IMR-90 (cell line): Measurements from ENCODE around the gene RALGAPB. TPM values are rescaled to one million over a fixed set of nuclear protein-coding genes. Genes with fewer than 3 reads are reported as not detected.

ENCODE experiments used
- ATAC-seq: fragments of 200-7000 bp; cut with Tn5 transposase; 2 replicates; pipeline ENCODE4 v1.9.1; 2020; ENCODE audit warnings: low read depth, mild to moderate bottlenecking, moderate library complexity
- BruUV-seq: library from RNA; stranded (reverse); fragments of 400-500 nt; replicated peaks from 2 replicates; lab custom pipeline; 2021; lab: Mats Ljungman, UMichigan
- CTCF ChIA-PET: fragments of 300-600 bp; formaldehyde crosslinking; extraction: SDS; loops from one replicate; lab custom pipeline; 2021; ENCODE audit warnings: antibody characterized with exemption; lab: Yijun Ruan, JAX
- POLR2A ChIA-PET: fragments of 300-600 bp; sonication (Branson Sonifier 250); formaldehyde crosslinking; loops from one replicate; lab custom pipeline; 2022; ENCODE audit warnings: antibody characterized with exemption; ENCODE audit not compliant: unreplicated experiment; lab: Charles Lee
- DNase-seq: peaks from one replicate; pipeline ENCODE4 v3.0.0; 2013
- H2AFZ ChIP-seq: replicated peaks from 2 replicates; pipeline ENCODE3; 2013; ENCODE audit warnings: low read length, mild to moderate bottlenecking; ENCODE audit not compliant: poor library complexity
- H2AK5ac ChIP-seq: 2 replicates; pipeline ENCODE4 v1.6.1; 2013; ENCODE audit warnings: low read depth, low read length, inconsistent platforms
- H2AK9ac ChIP-seq: replicated peaks from 2 replicates; pipeline ENCODE3; 2013; ENCODE audit warnings: mild to moderate bottlenecking, low read depth, low read length, moderate library complexity; ENCODE audit not compliant: poor library complexity
- H2BK120ac ChIP-seq: 2 replicates; pipeline ENCODE4 v1.6.1; 2013; ENCODE audit warnings: low read depth, low read length, inconsistent platforms
- H2BK15ac ChIP-seq: 3 replicates; pipeline ENCODE4 v1.6.1; 2013; ENCODE audit warnings: low read depth, low read length, inconsistent platforms
- H2BK20ac ChIP-seq: 2 replicates; pipeline ENCODE4 v1.6.1; 2013; ENCODE audit warnings: low read depth, mild to moderate bottlenecking, inconsistent platforms, low read length, moderate library complexity
- H2BK5ac ChIP-seq: 2 replicates; pipeline ENCODE4 v1.6.1; 2013; ENCODE audit warnings: mild to moderate bottlenecking, low read depth, low read length, inconsistent platforms; ENCODE audit not compliant: poor library complexity, severe bottlenecking
- H3K14ac ChIP-seq: replicated peaks from 2 replicates; pipeline ENCODE4 v1.6.1; 2013; ENCODE audit warnings: low read depth, low read length, inconsistent platforms
- H3K18ac ChIP-seq: 2 replicates; pipeline ENCODE4 v1.6.1; 2013; ENCODE audit warnings: low read depth, low read length, control low read depth
- H3K23ac ChIP-seq: 2 replicates; pipeline ENCODE4 v1.6.1; 2013; ENCODE audit warnings: low read depth, low read length, inconsistent platforms
- H3K27ac ChIP-seq: 2 replicates; pipeline ENCODE4 v1.5.1; 2013; ENCODE audit warnings: mild to moderate bottlenecking, control low read depth, low read length; ENCODE audit not compliant: insufficient read depth
- H3K27me3 ChIP-seq: 2 replicates; pipeline ENCODE4 v1.6.1; 2013; ENCODE audit warnings: low read length; ENCODE audit not compliant: control insufficient read depth, insufficient read depth
- H3K36me3 ChIP-seq: 2 replicates; pipeline ENCODE4 v1.6.1; 2013; ENCODE audit warnings: low read length, mixed read lengths; ENCODE audit not compliant: control insufficient read depth, insufficient read depth
- H3K4ac ChIP-seq: 2 replicates; pipeline ENCODE4 v1.6.1; 2013; ENCODE audit warnings: low read depth, low read length, inconsistent platforms
- H3K4me1 ChIP-seq: 2 replicates; pipeline ENCODE4 v1.6.1; 2013; ENCODE audit warnings: low read length, mixed read lengths; ENCODE audit not compliant: control insufficient read depth, insufficient read depth
- H3K4me2 ChIP-seq: 2 replicates; pipeline ENCODE4 v1.6.1; 2013; ENCODE audit warnings: low read depth, mild to moderate bottlenecking, control low read depth, low read length, moderate library complexity
- H3K4me3 ChIP-seq: 2 replicates; pipeline ENCODE4 v1.5.1; 2013; ENCODE audit warnings: low read depth, mild to moderate bottlenecking, control low read depth, low read length, moderate library complexity; ENCODE audit not compliant: insufficient read depth
- H3K56ac ChIP-seq: 2 replicates; pipeline ENCODE4 v1.6.1; 2013; ENCODE audit warnings: low read length, inconsistent platforms; ENCODE audit not compliant: insufficient read depth; ENCODE audit errors: extremely low read depth
- H3K79me1 ChIP-seq, 2 experiments: 2 replicates each; pipeline ENCODE4 v1.6.1; 2013; ENCODE audit warnings: low read length in 2 of 2, inconsistent platforms in 1 of 2, low read depth in 1 of 2
- H3K9ac ChIP-seq: 2 replicates; pipeline ENCODE4 v1.6.1; 2013; ENCODE audit warnings: low read depth, low read length, control low read depth
- H3K9me1 ChIP-seq: 2 replicates; pipeline ENCODE4 v1.6.1; 2013; ENCODE audit warnings: low read length, inconsistent platforms; ENCODE audit not compliant: insufficient read depth
- H3K9me3 ChIP-seq: 2 replicates; pipeline ENCODE4 v1.6.1; 2013; ENCODE audit warnings: low read length; ENCODE audit not compliant: control insufficient read depth, insufficient read depth
- H4K20me1 ChIP-seq: 2 replicates; pipeline ENCODE4 v1.6.1; 2013; ENCODE audit warnings: low read length, inconsistent platforms; ENCODE audit not compliant: insufficient read depth
- H4K5ac ChIP-seq: 2 replicates; pipeline ENCODE4 v1.6.1; 2013; ENCODE audit warnings: mild to moderate bottlenecking, low read depth, low read length, control low read depth
- H4K8ac ChIP-seq, 2 experiments: 2 replicates each; pipeline ENCODE4 v1.6.1; 2013; ENCODE audit warnings: low read depth in 2 of 2, low read length in 2 of 2, control low read depth in 1 of 2, inconsistent platforms in 1 of 2
- H4K91ac ChIP-seq: 2 replicates; pipeline ENCODE4 v1.6.1; 2013; ENCODE audit warnings: low read depth, low read length, inconsistent platforms; ENCODE audit not compliant: insufficient read depth
- CEBPB ChIP-seq: IDR thresholded peaks from 2 replicates; pipeline ENCODE4 v1.6.1; 2012; ENCODE audit warnings: low read depth, low read length, improper control_type of control experiment
- MXI1 ChIP-seq: IDR thresholded peaks from 2 replicates; pipeline ENCODE4 v1.6.1; 2012; ENCODE audit warnings: low read depth, mild to moderate bottlenecking, low read length, moderate library complexity, borderline replicate concordance
- NFE2L2 ChIP-seq: fragments of 150-350 bp; IDR thresholded peaks from 2 replicates; pipeline ENCODE4 v1.6.1; 2016; ENCODE audit warnings: low read depth, mild to moderate bottlenecking, low read length
- SMC3 ChIP-seq: fragments of 150-350 bp; IDR thresholded peaks from 2 replicates; pipeline ENCODE4 v1.6.1; 2016; ENCODE audit warnings: low read depth, mild to moderate bottlenecking, antibody characterized with exemption, low read length, moderate library complexity
- dilution Hi-C: fragments of 300-500 bp; cut with HindIII; formaldehyde crosslinking; loops from one replicate; pipeline ENCODE4 v1.14.3; 2018; ENCODE audit warnings: low sequenced_read_pairs; ENCODE audit not compliant: unreplicated experiment
- in situ Hi-C: fragments of 300-500 bp; cut with MboI; formaldehyde crosslinking; loops from 3 replicates; pipeline ENCODE4 v1.14.3; 2019; ENCODE audit warnings: low sequenced_read_pairs, inconsistent platforms, mixed read lengths
- intact Hi-C: fragments of 100-400 bp; cut with micrococcal nuclease; formaldehyde crosslinking; loops from 2 replicates; pipeline ENCODE4 v1.10.0; 2022
- polyA plus RNA-seq, 3 experiments: library from polyadenylated mRNA; depleted of rRNA; stranded (reverse); fragments of >200 nt; gene quantifications; 2 replicates each; pipeline ENCODE4 v1.2.3, GENCODE V29; 2012; ENCODE audit warnings: low replicate concordance in 1 of 3
- total RNA-seq: library from RNA; depleted of rRNA; stranded (reverse); fragments of >200 nt; gene quantifications from 2 replicates; pipeline ENCODE4 v1.2.3, GENCODE V29; 2012
- TF ChIP-seq, protein P1 (sequence below): conservative IDR thresholded peaks from 2 replicates; pipeline ENCODE4 v1.5.1; 2012; ENCODE audit warnings: mild to moderate bottlenecking, low read depth, low read length, improper control_type of control experiment
- TF ChIP-seq, protein P2 (sequence below): fragments of 150-350 bp; IDR thresholded peaks from 2 replicates; pipeline ENCODE4 v1.6.1; 2017; ENCODE audit warnings: mild to moderate bottlenecking, antibody characterized with exemption, low read length, low read depth

The RALGAPB gene
- total and polyA plus RNA-seq, 2 of the 4 experiments (the other 2 are of a cell fraction) = 12.7 to 30.3 TPM

DNA sequence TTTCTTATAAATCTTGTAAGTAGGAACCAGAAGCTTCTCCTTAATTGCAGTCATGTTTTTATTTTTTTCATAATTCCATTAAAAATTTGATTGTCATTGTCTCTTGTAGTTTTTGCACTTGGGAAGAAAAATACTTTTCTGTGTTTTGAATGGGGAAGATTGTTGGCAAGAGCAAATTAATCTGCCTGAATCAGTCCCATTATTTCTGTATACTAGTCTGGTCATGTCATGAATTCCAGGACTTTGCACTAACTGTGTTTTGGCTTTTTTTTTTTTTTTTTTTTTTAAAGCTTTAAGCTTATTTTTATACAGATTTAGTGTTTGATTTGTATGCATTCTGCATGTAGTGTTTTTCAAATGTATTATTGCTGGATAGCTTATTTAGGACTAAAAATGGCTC is 47.6 kb downstream of the RALGAPB start:
- Histone ChIP-seq H3K9me1 (no peaks in the 10 kb centered on the region), H3K56ac (no peak overlapping the region), H2BK5ac (no peak overlapping the region), H3K4ac (no peak overlapping the region), H3K79me1 (peaks cover 4 to 22% of the 10 kb centered on the region in 2 experiments), H3K27me3 (no peaks in the 10 kb centered on the region), H4K5ac (no peak overlapping the region), H3K9me3 (no peaks in the 10 kb centered on the region), H2BK15ac (no peak overlapping the region), H2AFZ (no peak overlapping the region), H3K14ac (no peak overlapping the region), H4K20me1 (no peaks in the 10 kb centered on the region; the same call in 1 of the 2 replicates), H2AK5ac (no peak overlapping the region), H3K9ac (no peak overlapping the region), H3K4me2 (no peak overlapping the region), H3K18ac (no peak overlapping the region), H3K27ac (no peak overlapping the region), H2BK120ac (no peak overlapping the region), H2BK20ac (no peak overlapping the region), H4K91ac (no peak overlapping the region), H3K4me3 (no peak overlapping the region), H3K4me1 (no peaks in the 10 kb centered on the region; the same call in 1 of the 2 replicates), H3K36me3 (peaks cover 17% of the 10 kb centered on the region), H4K8ac (no peak overlapping the region), H2AK9ac (no peak overlapping the region), H3K23ac (no peak overlapping the region)
- intact Hi-C loops (loop anchor here (5.0 kb wide), 1 partner anchor 37 kb away; no protein-coding TSS in a partner anchor), in situ Hi-C loops (no loop called here), dilution Hi-C loops (no loop called here)
- ChIA-PET CTCF (interaction anchor here (0.6 to 1.5 kb wide), 2 partner anchors 12 to 18 kb away, joined by 3 to 4 read pairs; no protein-coding TSS in a partner anchor), POLR2A (no interaction called here)
- TF ChIP-seq CEBPB = no peak
- TF ChIP-seq SMC3 = no peak
- TF ChIP-seq MXI1 = no peak
- TF ChIP-seq, protein P1, sequence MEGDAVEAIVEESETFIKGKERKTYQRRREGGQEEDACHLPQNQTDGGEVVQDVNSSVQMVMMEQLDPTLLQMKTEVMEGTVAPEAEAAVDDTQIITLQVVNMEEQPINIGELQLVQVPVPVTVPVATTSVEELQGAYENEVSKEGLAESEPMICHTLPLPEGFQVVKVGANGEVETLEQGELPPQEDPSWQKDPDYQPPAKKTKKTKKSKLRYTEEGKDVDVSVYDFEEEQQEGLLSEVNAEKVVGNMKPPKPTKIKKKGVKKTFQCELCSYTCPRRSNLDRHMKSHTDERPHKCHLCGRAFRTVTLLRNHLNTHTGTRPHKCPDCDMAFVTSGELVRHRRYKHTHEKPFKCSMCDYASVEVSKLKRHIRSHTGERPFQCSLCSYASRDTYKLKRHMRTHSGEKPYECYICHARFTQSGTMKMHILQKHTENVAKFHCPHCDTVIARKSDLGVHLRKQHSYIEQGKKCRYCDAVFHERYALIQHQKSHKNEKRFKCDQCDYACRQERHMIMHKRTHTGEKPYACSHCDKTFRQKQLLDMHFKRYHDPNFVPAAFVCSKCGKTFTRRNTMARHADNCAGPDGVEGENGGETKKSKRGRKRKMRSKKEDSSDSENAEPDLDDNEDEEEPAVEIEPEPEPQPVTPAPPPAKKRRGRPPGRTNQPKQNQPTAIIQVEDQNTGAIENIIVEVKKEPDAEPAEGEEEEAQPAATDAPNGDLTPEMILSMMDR = no peak
- no peak for TF ChIP-seq NFE2L2
- TF ChIP-seq, protein P2, sequence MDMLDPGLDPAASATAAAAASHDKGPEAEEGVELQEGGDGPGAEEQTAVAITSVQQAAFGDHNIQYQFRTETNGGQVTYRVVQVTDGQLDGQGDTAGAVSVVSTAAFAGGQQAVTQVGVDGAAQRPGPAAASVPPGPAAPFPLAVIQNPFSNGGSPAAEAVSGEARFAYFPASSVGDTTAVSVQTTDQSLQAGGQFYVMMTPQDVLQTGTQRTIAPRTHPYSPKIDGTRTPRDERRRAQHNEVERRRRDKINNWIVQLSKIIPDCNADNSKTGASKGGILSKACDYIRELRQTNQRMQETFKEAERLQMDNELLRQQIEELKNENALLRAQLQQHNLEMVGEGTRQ = no peak
- ATAC-seq = no peak
- DNase-seq = no peak
- no TSS peak for BruUV-seq
